GM18507 (cell line): ENCODE measurements around the gene RASGEF1C.

ENCODE experiments used
- DNase-seq: peaks from one replicate; pipeline ENCODE4 v3.0.0; 2011; ENCODE audit warnings: low read depth; ENCODE audit not compliant: insufficient read length; ENCODE audit errors: extremely low spot score
- FAIRE-seq: peaks from 2 replicates; lab custom pipeline; 2011; peaks lifted over from hg19 to GRCh38; lab: Jason Lieb, UNC

RASGEF1C gene

GRCh38 chr5:180191716-180192115 is 17.3 kb downstream of the RASGEF1C start:
- DNase-seq, result no peak
- no peak for FAIRE-seq

- FAIRE-seq (no peak), DNase-seq (no peak)
Observed at GRCh38 chr5:180187767-180188166, 21.2 kb downstream of the RASGEF1C start.

GRCh38 chr5:180180846-180181245 is 28.2 kb downstream of the RASGEF1C start:
- no peak for FAIRE-seq

GRCh38 chr5:180180421-180180820 is 28.6 kb downstream of the RASGEF1C start:
- no peak for FAIRE-seq
- no peak for DNase-seq

More at GRCh38 chr5:180180846-180181245, 28.2 kb downstream of the RASGEF1C start:
- no peak for DNase-seq

GRCh38 chr5:180179442-180180420 is 29.3 kb downstream of the RASGEF1C start:
- DNase-seq (no peak), FAIRE-seq (no peak)

- FAIRE-seq (no peak), DNase-seq (no peak)
Observed at GRCh38 chr5:180178531-180179441, 30.2 kb downstream of the RASGEF1C start.

GRCh38 chr5:180176191-180176590 is 32.8 kb downstream of the RASGEF1C start:
- FAIRE-seq, result no peak

GRCh38 chr5:180175015-180175431 is 34.0 kb downstream of the RASGEF1C start:
- FAIRE-seq, result no peak

More at GRCh38 chr5:180176191-180176590, 32.8 kb downstream of the RASGEF1C start:
- no peak for DNase-seq

GRCh38 chr5:180174587-180174972 is 34.4 kb downstream of the RASGEF1C start:
- FAIRE-seq, result no peak
- DNase-seq, result no peak

More at GRCh38 chr5:180175015-180175431, 34.0 kb downstream of the RASGEF1C start:
- no peak for DNase-seq

- FAIRE-seq (no peak), DNase-seq (no peak)
Observed at GRCh38 chr5:180173875-180174586, 35.0 kb downstream of the RASGEF1C start.

- FAIRE-seq (no peak), DNase-seq (no peak)
Observed at GRCh38 chr5:180173198-180173544, 35.8 kb downstream of the RASGEF1C start.

- DNase-seq (no peak), FAIRE-seq (no peak)
Observed at GRCh38 chr5:180172447-180173197, 36.4 kb downstream of the RASGEF1C start.

- DNase-seq (no peak), FAIRE-seq (no peak)
Observed at GRCh38 chr5:180171568-180172094, 37.4 kb downstream of the RASGEF1C start.

GRCh38 chr5:180170810-180171567 is 38.0 kb downstream of the RASGEF1C start:
- DNase-seq (no peak), FAIRE-seq (no peak)

- FAIRE-seq (no peak), DNase-seq (no peak)
Observed at GRCh38 chr5:180170106-180170809, 38.8 kb downstream of the RASGEF1C start.

GRCh38 chr5:180169248-180170105 is 39.5 kb downstream of the RASGEF1C start:
- FAIRE-seq, result no peak
- no peak for DNase-seq
